HepG2 (cell line): Measurements from ENCODE around the gene NUDT3. TPM values are rescaled to one million over a fixed set of nuclear protein-coding genes. Genes with fewer than 3 reads are reported as not detected.
A peak's percentile ranks its signal among the peaks of the same experiment; 100 is the strongest.

Experiments used
- GATAD1 ChIP-seq: IDR thresholded peaks from 2 replicates; pipeline ENCODE4 v1.6.1; 2016; ENCODE audit warnings: missing genetic modification reagents, missing compliant biosample characterization
- HNF4A ChIP-seq: sonication (generic); formaldehyde crosslinking; IDR thresholded peaks from 2 replicates; pipeline ENCODE4 v1.4.0; 2020; ENCODE audit warnings: missing genetic modification reagents
- HNRNPL ChIP-seq: fragments of 200-400 bp; formaldehyde crosslinking; IDR thresholded peaks from 2 replicates; pipeline ENCODE4 v1.6.1; 2017; ENCODE audit warnings: mild to moderate bottlenecking, low read depth, low read length
- IKZF4 ChIP-seq: sonication (generic); formaldehyde crosslinking; IDR thresholded peaks from 2 replicates; pipeline ENCODE4 v1.5.1; 2020; ENCODE audit warnings: borderline replicate concordance, mild to moderate bottlenecking, low read depth, missing genetic modification reagents; ENCODE audit errors: not compliant biosample characterization
- MTA3 ChIP-seq: sonication (generic); formaldehyde crosslinking; IDR thresholded peaks from 2 replicates; pipeline ENCODE4 v1.4.0; 2020; ENCODE audit warnings: missing genetic modification reagents
- NONO ChIP-seq, 2 experiments: fragments of 450-650 bp in 1 of 2; sonication (generic) in 1 of 2; formaldehyde crosslinking in 1 of 2; IDR thresholded peaks in 1 of 2; conservative IDR thresholded peaks in 1 of 2; 2 replicates each; pipeline versions ENCODE4 v1.6.1 to v1.8.0; 2017 to 2022; ENCODE audit warnings: mild to moderate bottlenecking in 1 of 2, missing genetic modification reagents in 1 of 2, moderate library complexity in 1 of 2
- POLR2AphosphoS5 ChIP-seq: IDR thresholded peaks from 2 replicates; pipeline ENCODE4 v1.6.1; 2012; ENCODE audit warnings: low read depth, low read length
- PPARG ChIP-seq: conservative IDR thresholded peaks from 2 replicates; pipeline ENCODE4 v1.6.1; 2016; ENCODE audit warnings: missing biosample characterization, missing genetic modification reagents
- SSRP1 ChIP-seq: IDR thresholded peaks from 2 replicates; pipeline ENCODE4 v1.6.1; 2016; ENCODE audit warnings: control low read depth
- TEAD2 ChIP-seq: sonication (generic); formaldehyde crosslinking; IDR thresholded peaks from 2 replicates; pipeline ENCODE4 v1.9.0; 2021; ENCODE audit warnings: missing genetic modification reagents
- ZFP91 ChIP-seq: sonication (generic); formaldehyde crosslinking; IDR thresholded peaks from 2 replicates; pipeline ENCODE4 v1.9.0; 2022; ENCODE audit warnings: missing genetic modification reagents, mild to moderate bottlenecking, borderline replicate concordance
- ZNF12 ChIP-seq: sonication (generic); formaldehyde crosslinking; IDR thresholded peaks from 2 replicates; pipeline ENCODE4 v1.5.0; 2020; ENCODE audit warnings: missing genetic modification reagents
- ZNF275 ChIP-seq: sonication (generic); formaldehyde crosslinking; IDR thresholded peaks from 2 replicates; pipeline ENCODE4 v1.8.0; 2022; ENCODE audit warnings: missing genetic modification reagents, mild to moderate bottlenecking, inconsistent platforms, borderline replicate concordance
- ZNF468 ChIP-seq: sonication (generic); formaldehyde crosslinking; IDR thresholded peaks from 2 replicates; pipeline ENCODE4 v1.8.0; 2022; ENCODE audit warnings: mild to moderate bottlenecking, moderate library complexity, missing genetic modification reagents
- ZNF512 ChIP-seq: sonication (generic); formaldehyde crosslinking; IDR thresholded peaks from 2 replicates; pipeline ENCODE4 v1.4.0; 2020; ENCODE audit warnings: mild to moderate bottlenecking, missing genetic modification reagents
- ZNF615 ChIP-seq: sonication (generic); formaldehyde crosslinking; IDR thresholded peaks from 2 replicates; pipeline ENCODE4 v1.5.0; 2020; ENCODE audit warnings: mild to moderate bottlenecking, missing genetic modification reagents, borderline replicate concordance
- ZNF777 ChIP-seq: sonication (generic); formaldehyde crosslinking; IDR thresholded peaks from 2 replicates; pipeline ENCODE4 v1.4.0; 2020; ENCODE audit warnings: missing genetic modification reagents
- ZSCAN22 ChIP-seq: sonication (generic); formaldehyde crosslinking; IDR thresholded peaks from 2 replicates; pipeline ENCODE4 v1.4.0; 2020; ENCODE audit warnings: mild to moderate bottlenecking, missing genetic modification reagents
- ZZZ3 ChIP-seq: sonication (generic); formaldehyde crosslinking; IDR thresholded peaks from 2 replicates; pipeline ENCODE4 v1.4.0; 2020; ENCODE audit warnings: missing genetic modification reagents, mild to moderate bottlenecking, borderline replicate concordance
- polyA plus RNA-seq, 8 experiments: library from polyadenylated mRNA; depleted of rRNA in 3 of 8; stranded (reverse) in 7 of 8; unstranded in 1 of 8; fragments of >200 nt; fragmentation: Illumina TruSeq in 4 of 8; extraction: Trizol in 4 of 8; gene quantifications; 2 replicates each; pipeline versions ENCODE4 v1.2.1 to v1.2.3, GENCODE V29; 2011 to 2016; ENCODE audit warnings: low read depth in 4 of 8, missing spikeins in 1 of 8, mixed read lengths in 1 of 8; ENCODE audit not compliant: insufficient read depth in 1 of 8
- total RNA-seq, 5 experiments: library from RNA; depleted of rRNA; stranded (reverse); fragments of >200 nt; fragmentation: Illumina TruSeq; extraction: Trizol; gene quantifications; 2 replicates each; pipeline ENCODE4 v1.2.3, GENCODE V29; 2016; ENCODE audit warnings: low read depth in 1 of 5
- TF ChIP-seq, protein P1 (sequence below): IDR thresholded peaks from 2 replicates; pipeline ENCODE4 v1.6.1; 2016; ENCODE audit warnings: mild to moderate bottlenecking, missing biosample characterization, missing genetic modification reagents
- TF ChIP-seq, protein P2 (sequence below): sonication (generic); formaldehyde crosslinking; IDR thresholded peaks from 2 replicates; pipeline ENCODE4 v1.8.1; 2023; ENCODE audit warnings: missing genetic modification reagents, inconsistent platforms, borderline replicate concordance
- TF ChIP-seq, protein P3 (sequence below): sonication (generic); formaldehyde crosslinking; IDR thresholded peaks from 2 replicates; pipeline ENCODE4 v1.5.0; 2020; ENCODE audit warnings: missing genetic modification reagents, mild to moderate bottlenecking, borderline replicate concordance

Gene NUDT3
- total and polyA plus RNA-seq, 2 of the 13 experiments (the other 11 are each of a cell fraction or from before 2014, with no cell fraction given) = 20.2 to 20.6 TPM

- TF ChIP-seq NONO (IDR thresholded peaks at IDR 0.05) = no peak
- peak; percentile 53 for TF ChIP-seq NONO (CRISPR knock-in tag; conservative IDR thresholded peaks at IDR 0.05)
- TF ChIP-seq ZNF615 = no peak
- no peak for TF ChIP-seq TEAD2 (CRISPR knock-in tag)
- no peak for TF ChIP-seq MTA3 (CRISPR knock-in tag)
- 0 out of 2 replicates have a peak, but pooled peaks have one; percentile 28 for TF ChIP-seq ZSCAN22 (CRISPR knock-in tag)
- TF ChIP-seq SSRP1 (CRISPR knock-in tag) = no peak
- TF ChIP-seq, protein P1, sequence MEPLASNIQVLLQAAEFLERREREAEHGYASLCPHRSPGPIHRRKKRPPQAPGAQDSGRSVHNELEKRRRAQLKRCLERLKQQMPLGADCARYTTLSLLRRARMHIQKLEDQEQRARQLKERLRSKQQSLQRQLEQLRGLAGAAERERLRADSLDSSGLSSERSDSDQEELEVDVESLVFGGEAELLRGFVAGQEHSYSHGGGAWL = peak; percentile 90
- no peak for TF ChIP-seq ZZZ3
- no peak for TF ChIP-seq GATAD1 (CRISPR knock-in tag)
- TF ChIP-seq ZNF512 (CRISPR knock-in tag) = no peak; the same call in 1 of the 2 replicates
- no peak; the same call in 1 of the 2 replicates for TF ChIP-seq ZNF275 (CRISPR knock-in tag)
- TF ChIP-seq, protein P2, sequence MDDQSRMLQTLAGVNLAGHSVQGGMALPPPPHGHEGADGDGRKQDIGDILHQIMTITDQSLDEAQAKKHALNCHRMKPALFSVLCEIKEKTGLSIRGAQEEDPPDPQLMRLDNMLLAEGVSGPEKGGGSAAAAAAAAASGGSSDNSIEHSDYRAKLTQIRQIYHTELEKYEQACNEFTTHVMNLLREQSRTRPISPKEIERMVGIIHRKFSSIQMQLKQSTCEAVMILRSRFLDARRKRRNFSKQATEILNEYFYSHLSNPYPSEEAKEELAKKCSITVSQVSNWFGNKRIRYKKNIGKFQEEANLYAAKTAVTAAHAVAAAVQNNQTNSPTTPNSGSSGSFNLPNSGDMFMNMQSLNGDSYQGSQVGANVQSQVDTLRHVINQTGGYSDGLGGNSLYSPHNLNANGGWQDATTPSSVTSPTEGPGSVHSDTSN (CRISPR knock-in tag) = no peak
- no peak for TF ChIP-seq IKZF4 (CRISPR knock-in tag)
- no peak for TF ChIP-seq HNF4A (CRISPR knock-in tag)
- TF ChIP-seq HNRNPL = peak; percentile 74; the same call in 1 of the 2 replicates
- no peak for TF ChIP-seq POLR2AphosphoS5
- no peak; the same call in 1 of the 2 replicates for TF ChIP-seq ZFP91 (CRISPR knock-in tag)
- TF ChIP-seq ZNF468 (CRISPR knock-in tag) = no peak; the same call in 1 of the 2 replicates
- TF ChIP-seq ZNF777 = no peak
- no peak for TF ChIP-seq PPARG (CRISPR knock-in tag)
- TF ChIP-seq ZNF12 (CRISPR knock-in tag) = no peak; the same call in 1 of the 2 replicates
- TF ChIP-seq, protein P3, sequence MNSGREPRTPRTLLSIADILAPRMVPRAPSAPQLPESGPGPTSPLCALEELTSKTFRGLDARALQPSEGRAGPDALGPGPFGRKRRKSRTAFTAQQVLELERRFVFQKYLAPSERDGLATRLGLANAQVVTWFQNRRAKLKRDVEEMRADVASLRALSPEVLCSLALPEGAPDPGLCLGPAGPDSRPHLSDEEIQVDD = peak; percentile 80; the same call in 1 of the 2 replicates
Measured at GRCh38 chr6:34391786-34392496, 528 bp downstream of the NUDT3 start (continued).
